GM12878 (cell line): ENCODE measurements around the gene THAP11. TPM values are rescaled to one million over a fixed set of nuclear protein-coding genes. Genes with fewer than 3 reads are reported as not detected.

Experiments
- ATAC-seq: fragments of 200-7000 bp; cut with Tn5 transposase; 3 replicates; pipeline ENCODE4 v1.9.1; 2020; ENCODE audit warnings: mild to moderate bottlenecking, moderate library complexity
- BruUV-seq: library from RNA; stranded (reverse); fragments of 400-500 nt; replicated peaks from 2 replicates; lab custom pipeline; 2021; lab: Mats Ljungman, UMichigan
- CTCF ChIA-PET: fragments of 300-600 bp; sonication (Branson Sonifier 250); formaldehyde crosslinking; extraction: SDS; loops from one replicate; lab custom pipeline; 2021; ENCODE audit warnings: inconsistent platforms; lab: Yijun Ruan, JAX
- POLR2A ChIA-PET: fragments of 350-600 bp; formaldehyde crosslinking; extraction: SDS; loops from one replicate; lab custom pipeline; 2021; ENCODE audit warnings: inconsistent platforms; lab: Charles Lee
- RAD21 ChIA-PET: fragments of 300-600 bp; sonication (Branson Sonifier 250); formaldehyde crosslinking; loops from one replicate; lab custom pipeline; 2023; ENCODE audit warnings: antibody characterized with exemption; ENCODE audit not compliant: unreplicated experiment; lab: Charles Lee
- SMC1A ChIA-PET: fragments of 300-600 bp; sonication (Branson Sonifier 250); formaldehyde crosslinking; loops from one replicate; lab custom pipeline; 2023; ENCODE audit not compliant: unreplicated experiment, uncharacterized antibody; lab: Charles Lee
- DNase-seq: peaks from one replicate; pipeline ENCODE4 v3.0.0-alpha.2; 2011; ENCODE audit warnings: low read depth, low spot score
- FAIRE-seq: peaks from 3 replicates; lab custom pipeline; 2011; peaks lifted over from hg19 to GRCh38; lab: Jason Lieb, UNC
- H2AFZ ChIP-seq: 2 replicates; pipeline ENCODE4 v1.6.0; 2011; ENCODE audit warnings: low read depth, low read length, control low read depth; ENCODE audit not compliant: control insufficient read depth
- H3K27ac ChIP-seq: 2 replicates; pipeline ENCODE4 v1.5.1; 2011; ENCODE audit warnings: control low read depth; ENCODE audit not compliant: control insufficient read depth, insufficient read depth
- H3K27me3 ChIP-seq, 2 experiments: replicated peaks in 1 of 2; 2 replicates each; pipeline versions ENCODE4 v1.6.0 to v1.6.1; 2011; ENCODE audit warnings: low read length in 1 of 2; ENCODE audit not compliant: control insufficient read depth in 2 of 2, insufficient read depth in 2 of 2
- H3K36me3 ChIP-seq, 2 experiments: 2 replicates each; pipeline ENCODE4 v1.5.1; 2011; ENCODE audit warnings: low read length in 1 of 2; ENCODE audit not compliant: control insufficient read depth in 2 of 2, insufficient read depth in 2 of 2
- H3K4me1 ChIP-seq: 2 replicates; pipeline ENCODE4 v1.6.1; 2011; ENCODE audit warnings: mild to moderate bottlenecking, low read length, moderate library complexity, mixed read lengths; ENCODE audit not compliant: control insufficient read depth, insufficient read depth
- H3K4me2 ChIP-seq: 2 replicates; pipeline ENCODE4 v1.6.0; 2011; ENCODE audit warnings: control low read depth; ENCODE audit not compliant: control insufficient read depth, insufficient read depth
- H3K4me3 ChIP-seq: fragments of 200-600 bp; sonication (generic); 2 replicates; pipeline ENCODE4 v1.5.1; 2016
- H3K79me2 ChIP-seq: 2 replicates; pipeline ENCODE4 v1.6.0; 2011; ENCODE audit warnings: low read length; ENCODE audit not compliant: control insufficient read depth, insufficient read depth
- H3K9ac ChIP-seq: 2 replicates; pipeline ENCODE4 v1.8.0; 2011; ENCODE audit warnings: low read length, control low read depth, mixed read lengths; ENCODE audit not compliant: control insufficient read depth, insufficient read depth
- H3K9me3 ChIP-seq: replicated peaks from 3 replicates; pipeline ENCODE4 v1.5.1; 2011; ENCODE audit warnings: mild to moderate bottlenecking, low read length; ENCODE audit not compliant: control insufficient read depth, insufficient read depth
- H4K20me1 ChIP-seq: 2 replicates; pipeline ENCODE4 v1.6.0; 2011; ENCODE audit not compliant: control insufficient read depth, insufficient read depth
- CHD4 ChIP-seq: fragments of 200-600 bp; sonication (generic); IDR thresholded peaks from 2 replicates; pipeline ENCODE4 v1.6.1; 2016; ENCODE audit warnings: mild to moderate bottlenecking
- EED ChIP-seq: sonication (generic); IDR thresholded peaks from 2 replicates; pipeline ENCODE4 v1.6.1; 2016; ENCODE audit warnings: antibody characterized with exemption, low read depth
- HCFC1 ChIP-seq: fragments of 150-350 bp; IDR thresholded peaks from 2 replicates; pipeline ENCODE4 v1.6.1; 2014; ENCODE audit warnings: low read length
- IRF3 ChIP-seq: fragments of 450-650 bp; IDR thresholded peaks from 2 replicates; pipeline ENCODE4 v1.6.1; 2014; ENCODE audit warnings: mild to moderate bottlenecking
- MYB ChIP-seq: fragments of 150-350 bp; IDR thresholded peaks from 2 replicates; pipeline ENCODE4 v1.6.1; 2014; ENCODE audit warnings: mild to moderate bottlenecking, low read depth, low read length, borderline replicate concordance
- NR2F1 ChIP-seq: fragments of 450-650 bp; conservative IDR thresholded peaks from 2 replicates; pipeline ENCODE4 v1.6.1; 2017; ENCODE audit warnings: mild to moderate bottlenecking
- POLR2A ChIP-seq: IDR thresholded peaks from 2 replicates; pipeline ENCODE4 v1.6.1; 2011; ENCODE audit warnings: low read depth, mild to moderate bottlenecking, low read length
- WGBS: methylation state at CpG from one replicate; pipeline ENCODE4 v1.1.6; 2016; ENCODE audit warnings: low lambda C conversion rate; ENCODE audit not compliant: insufficient replicate concordance, insufficient coverage; ENCODE audit errors: missing lambda C conversion rate; 5-methylcytosine and 5-hydroxymethylcytosine counted together
- in situ Hi-C: fragments of 300-500 bp; cut with MboI; formaldehyde crosslinking; loops from 9 replicates; pipeline ENCODE4 v1.14.3; 2018; ENCODE audit warnings: mixed read lengths
- intact Hi-C: fragments of 100-400 bp; cut with micrococcal nuclease; formaldehyde crosslinking; loops from one replicate; pipeline ENCODE4 v1.14.2; 2022; ENCODE audit not compliant: unreplicated experiment
- polyA plus RNA-seq, 11 experiments: library from polyadenylated mRNA; depleted of rRNA in 4 of 11; unstranded in 6 of 11; stranded (reverse) in 5 of 11; fragments of >200 nt; fragmentation: Nextera tagmentation in 4 of 11; fragmentation: Illumina TruSeq in 1 of 11; extraction: Ambion mirVana in 4 of 11; extraction: Trizol in 1 of 11; gene quantifications; 1 replicate in 1 of 11; 2 replicates in 10 of 11; pipeline versions ENCODE4 v1.2.1 to v1.2.3, GENCODE V29; 2011 to 2016; ENCODE audit warnings: inconsistent platforms in 2 of 11, missing spikeins in 2 of 11, low read depth in 1 of 11
- total RNA-seq, 4 experiments: library from RNA; depleted of rRNA in 3 of 4; stranded (reverse); fragments of >200 nt in 3 of 4; fragmentation: Illumina TruSeq in 1 of 4; extraction: Trizol in 1 of 4; gene quantifications; 2 replicates each; pipeline versions ENCODE4 v1.2.1 to v1.2.3, GENCODE V29; 2013 to 2021
- TF ChIP-seq, protein P1 (sequence below): IDR thresholded peaks from 2 replicates; pipeline ENCODE4 v1.6.1; 2011; ENCODE audit warnings: borderline replicate concordance, low read depth, mild to moderate bottlenecking, moderate library complexity, low read length; ENCODE audit not compliant: insufficient read depth, poor library complexity, severe bottlenecking

The THAP11 gene
- total and polyA plus RNA-seq, 10 of the 15 experiments (the other 5 are each of a cell fraction or from before 2014, with no cell fraction given), result 2.5 to 36.7 (median 21.4) TPM

DNA sequence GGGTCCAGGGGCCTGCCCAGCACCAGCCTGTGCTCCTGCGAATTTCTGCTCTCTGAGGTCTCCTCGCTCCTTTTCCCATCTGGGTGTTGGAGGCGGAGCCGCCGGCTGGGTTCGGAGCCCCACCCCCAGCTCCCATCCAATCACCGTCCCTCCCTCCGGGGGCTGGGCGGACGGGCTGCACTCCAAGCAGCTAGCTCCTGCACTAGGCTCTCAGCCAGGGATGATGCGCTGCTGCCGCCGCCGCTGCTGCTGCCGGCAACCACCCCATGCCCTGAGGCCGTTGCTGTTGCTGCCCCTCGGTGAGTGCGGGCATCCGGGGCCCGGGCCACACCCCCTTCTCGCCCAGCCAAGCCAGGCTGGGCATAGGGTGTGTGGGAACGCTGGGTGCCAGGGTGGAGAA, 42.6 kb downstream of the THAP11 start, which contains the start of gene NRN1L:
TSS of gene NRN1L (plus strand) at position 202 of the 400 bp plus-strand sequence. CDS start at position 221, 19 bp downstream.
- Histone ChIP-seq H3K4me3 (no peak within 1 kb of the TSS), H3K27me3 (no peaks in the 10 kb centered on the region), H3K4me1 (no peaks in the 10 kb centered on the region), H3K9me3 (no peaks in the 10 kb centered on the region), H3K4me2 (no peak within 1 kb of the TSS), H4K20me1 (no peaks in the 10 kb centered on the region), H3K79me2 (no peaks in the 10 kb centered on the region), H3K9ac (no peak within 1 kb of the TSS), H3K27ac (no peak within 1 kb of the TSS), H3K36me3 (peaks cover 9 to 39% of the 10 kb centered on the region in 2 experiments; a peak in 3 of 4 replicates), H2AFZ (no peak within 1 kb of the TSS)
- ATAC-seq (no peak), DNase-seq (no peak), FAIRE-seq (no peak)
- in situ Hi-C loops, result no loop called here
- ChIA-PET RAD21 (interaction anchor here (0.6 to 3.2 kb wide), 4 partner anchors 16 to 177 kb away, joined by 3 to 14 read pairs (median 4); no protein-coding TSS in a partner anchor), CTCF (interaction anchor here (0.9 to 5.6 kb wide), 13 partner anchors 8 to 156 kb away, joined by 3 to 39 read pairs (median 5); partner anchors contain the start of genes EDC4, NUTF2, PSKH1 and PSMB10), SMC1A (interaction anchor here (1.3 to 2.2 kb wide), 5 partner anchors 8 to 234 kb away, joined by 3 to 14 read pairs (median 5); partner anchors contain the start of gene PSKH1), POLR2A (interaction anchor here (1.3 kb wide), 1 partner anchor 13 kb away, joined by 3 read pairs; no protein-coding TSS in a partner anchor)
- TF ChIP-seq IRF3, result no peak
- 0 out of 2 replicates have a peak, but pooled peaks have one; percentile 39 for TF ChIP-seq POLR2A
- TF ChIP-seq NR2F1, result no peak
- TF ChIP-seq MYB, result no peak
- TF ChIP-seq, protein P1, sequence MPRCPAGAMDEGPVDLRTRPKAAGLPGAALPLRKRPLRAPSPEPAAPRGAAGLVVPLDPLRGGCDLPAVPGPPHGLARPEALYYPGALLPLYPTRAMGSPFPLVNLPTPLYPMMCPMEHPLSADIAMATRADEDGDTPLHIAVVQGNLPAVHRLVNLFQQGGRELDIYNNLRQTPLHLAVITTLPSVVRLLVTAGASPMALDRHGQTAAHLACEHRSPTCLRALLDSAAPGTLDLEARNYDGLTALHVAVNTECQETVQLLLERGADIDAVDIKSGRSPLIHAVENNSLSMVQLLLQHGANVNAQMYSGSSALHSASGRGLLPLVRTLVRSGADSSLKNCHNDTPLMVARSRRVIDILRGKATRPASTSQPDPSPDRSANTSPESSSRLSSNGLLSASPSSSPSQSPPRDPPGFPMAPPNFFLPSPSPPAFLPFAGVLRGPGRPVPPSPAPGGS, result no peak
- TF ChIP-seq EED, result no peak
- no peak for TF ChIP-seq HCFC1
- no peak for TF ChIP-seq CHD4
- 99% methylated on average over 22 of the region's 22 CpGs for WGBS
- no TSS peak for BruUV-seq
- intact Hi-C loops, result loop anchor here (5.0 kb wide), 1 partner anchor 343 kb away; no protein-coding TSS in a partner anchor
